Psoas muscle (tissue), 8 donors: Measurements from ENCODE around the gene NFATC2. TPM values are rescaled to one million over a fixed set of nuclear protein-coding genes. Genes with fewer than 3 reads are reported as not detected.
A peak's percentile ranks its signal among the peaks of the same experiment; 100 is the strongest.

ENCODE experiments used
- ATAC-seq, 4 donors: fragments of 200-7000 bp; cut with Tn5 transposase; one replicate each; pipeline ENCODE4 v1.9.1; 2020; ENCODE audit warnings: moderate library complexity in 3 of 4, mild to moderate bottlenecking in 2 of 4
- DNase-seq, 2 donors: peaks; one replicate each; pipeline ENCODE4 v3.0.0-alpha.2; 2020
- H3K27ac ChIP-seq: fragments of 200-600 bp; one replicate; pipeline ENCODE4 v1.8.0; 2022
- H3K27me3 ChIP-seq, 3 donors: fragments of 200-600 bp in 1 of 3; one replicate each; pipeline versions ENCODE4 v1.6.1 to v1.8.0; 2013 to 2022; ENCODE audit warnings: low read length in 2 of 3, mild to moderate bottlenecking in 2 of 3, moderate library complexity in 1 of 3; ENCODE audit not compliant: insufficient read depth in 3 of 3
- H3K36me3 ChIP-seq, 2 donors: fragments of 200-600 bp in 1 of 2; one replicate each; pipeline versions ENCODE4 v1.6.1 to v1.8.0; 2013 to 2022; ENCODE audit warnings: low read depth in 1 of 2, mild to moderate bottlenecking in 1 of 2, moderate library complexity in 1 of 2; ENCODE audit not compliant: insufficient read depth in 1 of 2
- H3K4me1 ChIP-seq: fragments of 200-600 bp; one replicate; pipeline ENCODE4 v1.8.0; 2022
- H3K4me3 ChIP-seq: fragments of 200-600 bp; one replicate; pipeline ENCODE4 v1.8.0; 2022; ENCODE audit warnings: mild to moderate bottlenecking
- H3K9me3 ChIP-seq: fragments of 200-600 bp; one replicate; pipeline ENCODE4 v1.8.0; 2022
- CTCF ChIP-seq: fragments of 200-600 bp; IDR thresholded peaks from one replicate; pipeline ENCODE4 v1.8.0; 2022; ENCODE audit warnings: antibody characterized with exemption
- WGBS, 3 donors: extraction: QIAGEN DNeasy Blood & Tissue Kit; methylation state at CpG; one replicate each; pipeline versions ENCODE4 v1.1.6 to v1.1.7; 2013; 5-methylcytosine and 5-hydroxymethylcytosine counted together
- intact Hi-C, 2 donors: fragments of 100-400 bp; cut with DNase I; formaldehyde crosslinking; loops; one replicate each; pipeline versions ENCODE4 v1.11.0 to v1.14.2; 2022
- polyA plus RNA-seq, 3 donors: library from polyadenylated mRNA; stranded (reverse); fragments of 200-250 nt; gene quantifications; one replicate each; pipeline ENCODE4 v1.2.3, GENCODE V29; 2013
- total RNA-seq, 4 donors: library from RNA; stranded (reverse); fragmentation: NEBNext Ultra II Directional in 2 of 4; extraction: Animal tissue kit (Norgen Biotek cat#: 25700) in 2 of 4; gene quantifications; one replicate each; pipeline versions ENCODE4 v1.2.1 to v1.2.4, GENCODE V29; 2021 to 2023
- donor health status: healthy with polysubstance abuse.
- donor health status: DM: no; HTN: no; CAD: no; lungs with moderate emphysema.
- donor health status: Bipolar disorder and iron deficiency.
- donor health status: healthy.
- donor health status: DM: yes; HTN: yes; CAD: no.
- donor health status: DM: no; HTN: no; CAD: no.
- donor health status: DM: no; HTN: no; CAD: no.
- donor health status: DM: yes; HTN: yes; CAD: no.

Gene NFATC2
- total and polyA plus RNA-seq, 7 donors: 0.18 to 3.1 (median 0.64) TPM

GRCh38 chr20:51392614-51393186 is 149.8 kb downstream of the NFATC2 start:
- H3K36me3 ChIP-seq: peaks cover 0 to 10% of the 10 kb centered on the region in 2 donors
- H3K27me3 ChIP-seq: no peaks in the 10 kb centered on the region
- no peak for ATAC-seq
- no peak for TF ChIP-seq CTCF
- 84 to 86% (median 86%) methylated on average over 7 of the region's 7 CpGs for WGBS, 3 donors
- peaks cover 31% of the 10 kb centered on the region for H3K4me1 ChIP-seq
- H3K4me3 ChIP-seq: no peak overlapping the region
- H3K9me3 ChIP-seq: no peaks in the 10 kb centered on the region
- intact Hi-C loops: no loop called here
- no peak for DNase-seq
- no peak overlapping the region for H3K27ac ChIP-seq

GRCh38 chr20:51391926-51392325 is 150.6 kb downstream of the NFATC2 start:
- Histone ChIP-seq H3K4me3 (no peak overlapping the region), H3K9me3 (no peaks in the 10 kb centered on the region), H3K27ac (no peak overlapping the region), H3K27me3 (no peaks in the 10 kb centered on the region), H3K36me3 (peaks cover 0 to 10% of the 10 kb centered on the region in 2 donors), H3K4me1 (peaks cover 31% of the 10 kb centered on the region)
- WGBS, 3 donors: 79 to 97% (median 96%) methylated on average over 1 of the region's 1 CpG
- TF ChIP-seq CTCF: no peak
- ATAC-seq (no peak), DNase-seq (no peak)
- intact Hi-C loops: no loop called here

- TF ChIP-seq CTCF: no peak
- Histone ChIP-seq H3K9me3 (no peaks in the 10 kb centered on the region), H3K27ac (peak overlapping the region; percentile 11), H3K4me3 (no peak overlapping the region), H3K4me1 (peaks cover 22% of the 10 kb centered on the region), H3K36me3 (peaks cover 0 to 10% of the 10 kb centered on the region in 2 donors), H3K27me3 (no peaks in the 10 kb centered on the region)
- intact Hi-C loops: no loop called here
- DNase-seq (no peak), ATAC-seq (no peak)
- 59 to 70% (median 68%) methylated on average over 11 of the region's 11 CpGs for WGBS, 3 donors
These were observed 152.8 kb downstream of the NFATC2 start for GRCh38 chr20:51389543-51390264.

- ATAC-seq: peak in 1 of 4 donors; percentile 31
These were observed 153.6 kb downstream of the NFATC2 start for GRCh38 chr20:51388756-51389542.

More at GRCh38 chr20:51388756-51389542, 153.6 kb downstream of the NFATC2 start:
- H3K4me1 ChIP-seq: peaks cover 17% of the 10 kb centered on the region
- peaks cover 0 to 10% of the 10 kb centered on the region in 2 donors for H3K36me3 ChIP-seq
- H3K27ac ChIP-seq: no peak overlapping the region
- no peak for TF ChIP-seq CTCF
- H3K27me3 ChIP-seq: no peaks in the 10 kb centered on the region
- DNase-seq: no peak
- intact Hi-C loops: no loop called here
- H3K4me3 ChIP-seq: no peak overlapping the region
- WGBS, 3 donors: 54 to 65% (median 55%) methylated on average over 7 of the region's 7 CpGs
- H3K9me3 ChIP-seq: no peaks in the 10 kb centered on the region
